Lung (tissue), 12 donors: ENCODE data around the gene ALDH4A1. TPM values are rescaled to one million over a fixed set of nuclear protein-coding genes. Genes with fewer than 3 reads are reported as not detected.
A peak's percentile ranks its signal among the peaks of the same experiment; 100 is the strongest.

Experiments used
- ATAC-seq: fragments of 200-7000 bp; cut with Tn5 transposase; one replicate; pipeline ENCODE4 v1.9.1; 2020; ENCODE audit warnings: moderate number of reproducible peaks; ENCODE audit not compliant: insufficient read depth, low FRiP score
- DNase-seq, 3 donors: peaks; one replicate each; pipeline ENCODE4 v3.0.0-alpha.2; 2013 to 2017
- H3K27ac ChIP-seq, 2 donors: one replicate each; pipeline ENCODE4 v1.5.1; 2013; ENCODE audit warnings: mild to moderate bottlenecking in 2 of 2, moderate library complexity in 2 of 2, control low read depth in 1 of 2, inconsistent platforms in 1 of 2, low read depth in 1 of 2, low read length in 1 of 2
- H3K27me3 ChIP-seq, 3 donors: one replicate each; pipeline ENCODE4 v1.5.1; 2013; ENCODE audit warnings: low read length in 2 of 3; ENCODE audit not compliant: control insufficient read depth in 3 of 3, insufficient read depth in 3 of 3
- H3K36me3 ChIP-seq, 4 donors: one replicate each; pipeline ENCODE4 v1.5.1; 2013; ENCODE audit warnings: low read length in 4 of 4, mild to moderate bottlenecking in 1 of 4, moderate library complexity in 1 of 4; ENCODE audit not compliant: control insufficient read depth in 4 of 4, insufficient read depth in 4 of 4
- H3K4me1 ChIP-seq, 5 donors: one replicate each; pipeline ENCODE4 v1.5.1; 2013; ENCODE audit warnings: low read length in 5 of 5, mild to moderate bottlenecking in 2 of 5, moderate library complexity in 1 of 5; ENCODE audit not compliant: control insufficient read depth in 5 of 5, insufficient read depth in 5 of 5
- H3K4me3 ChIP-seq: one replicate; pipeline ENCODE4 v1.5.1; 2013; ENCODE audit warnings: mild to moderate bottlenecking, control low read depth, moderate library complexity
- H3K9ac ChIP-seq, 2 donors: one replicate each; pipeline ENCODE4 v1.5.1; 2013; ENCODE audit warnings: low read length in 2 of 2, control low read depth in 1 of 2; ENCODE audit not compliant: insufficient read depth in 1 of 2
- H3K9me3 ChIP-seq, 4 donors: one replicate each; pipeline ENCODE4 v1.5.1; 2013; ENCODE audit warnings: low read length in 3 of 4, mild to moderate bottlenecking in 1 of 4, moderate library complexity in 1 of 4; ENCODE audit not compliant: control insufficient read depth in 4 of 4, insufficient read depth in 3 of 4
- CTCF ChIP-seq: IDR thresholded peaks from 2 replicates; pipeline ENCODE4 v1.5.1; 2012; ENCODE audit warnings: mild to moderate bottlenecking; ENCODE audit errors: control extremely low read depth, extremely low read depth
- WGBS, 2 donors: extraction: QIAGEN DNeasy Blood & Tissue Kit; methylation state at CpG; one replicate each; pipeline ENCODE4 v1.1.7; 2013; 5-methylcytosine and 5-hydroxymethylcytosine counted together
- polyA plus RNA-seq, 2 donors: library from polyadenylated mRNA; stranded (reverse); fragments of 200-250 nt; gene quantifications; one replicate each; pipeline ENCODE4 v1.2.1, GENCODE V29; 2013
- total RNA-seq, 2 donors: library from RNA; depleted of rRNA in 1 of 2; stranded (reverse); fragments of >200 nt in 1 of 2; gene quantifications; one replicate each; pipeline ENCODE4 v1.2.1, GENCODE V29; 2014 to 2021
- donor health status: control.
- donor health status: control.
- donor health status: Bipolar disorder and iron deficiency.
- donor health status: healthy.
- donor health status: DM: yes; HTN: yes; CAD: no.

The ALDH4A1 gene
- total and polyA plus RNA-seq, 4 donors = 6.4 to 16.3 (median 11.2) TPM

- no peak for ATAC-seq
- H3K4me3 ChIP-seq = no peak overlapping the region
- no peak overlapping the region for H3K9ac ChIP-seq
- H3K27me3 ChIP-seq = no peaks in the 10 kb centered on the region
- no peak overlapping the region for H3K27ac ChIP-seq
- peaks cover 2 to 42% (median 30%) of the 10 kb centered on the region in 5 donors for H3K4me1 ChIP-seq
- no peak for DNase-seq
- no peaks in the 10 kb centered on the region for H3K9me3 ChIP-seq
- no peak for TF ChIP-seq CTCF
- WGBS, 2 donors = 80 to 92% methylated on average over 3 of the region's 3 CpGs
- H3K36me3 ChIP-seq = no peaks in the 10 kb centered on the region
Measured at GRCh38 chr1:18936471-18936813, 34.1 kb upstream of the ALDH4A1 start.

- Histone ChIP-seq H3K4me1 (peaks cover 0 to 32% (median 19%) of the 10 kb centered on the region in 5 donors), H3K27ac (no peak overlapping the region), H3K36me3 (no peaks in the 10 kb centered on the region), H3K9me3 (no peaks in the 10 kb centered on the region), H3K9ac (no peak overlapping the region), H3K27me3 (no peaks in the 10 kb centered on the region), H3K4me3 (no peak overlapping the region)
- DNase-seq (no peak), ATAC-seq (no peak)
- 83 to 88% methylated on average over 14 of the region's 14 CpGs for WGBS, 2 donors
- no peak for TF ChIP-seq CTCF
Measured at GRCh38 chr1:18934205-18935000, 32.0 kb upstream of the ALDH4A1 start.

- ATAC-seq (peak; percentile 66), DNase-seq (peak; percentile 31 to 63 (median 36))
- peaks cover 0 to 29% (median 14%) of the 10 kb centered on the region in 5 donors for H3K4me1 ChIP-seq
- no peaks in the 10 kb centered on the region for H3K9me3 ChIP-seq
- no peak overlapping the region for H3K4me3 ChIP-seq
- WGBS, 2 donors = 60 to 76% methylated on average over 7 of the region's 7 CpGs
- no peak overlapping the region for H3K9ac ChIP-seq
- TF ChIP-seq CTCF = no peak
- no peaks in the 10 kb centered on the region for H3K27me3 ChIP-seq
- H3K36me3 ChIP-seq = no peaks in the 10 kb centered on the region
- peak overlapping the region in 1 of 2 donors; percentile 70 for H3K27ac ChIP-seq
Measured at GRCh38 chr1:18932879-18933278, 30.5 kb upstream of the ALDH4A1 start.
